HG03432 (cell line): Measurements from ENCODE around the gene IQCM.
"Not testable (repeated sequence)": the region's sequence is repeated elsewhere in the genome, so short reads cannot be mapped to it uniquely, and the experiment has no call there.

ENCODE experiments used
- ATAC-seq: cut with Tn5 transposase; IDR thresholded peaks from one replicate; pipeline ENCODE4 v1.9.1; 2021; ENCODE audit warnings: mild to moderate bottlenecking, moderate library complexity; ENCODE audit not compliant: unreplicated experiment

Gene IQCM

DNA sequence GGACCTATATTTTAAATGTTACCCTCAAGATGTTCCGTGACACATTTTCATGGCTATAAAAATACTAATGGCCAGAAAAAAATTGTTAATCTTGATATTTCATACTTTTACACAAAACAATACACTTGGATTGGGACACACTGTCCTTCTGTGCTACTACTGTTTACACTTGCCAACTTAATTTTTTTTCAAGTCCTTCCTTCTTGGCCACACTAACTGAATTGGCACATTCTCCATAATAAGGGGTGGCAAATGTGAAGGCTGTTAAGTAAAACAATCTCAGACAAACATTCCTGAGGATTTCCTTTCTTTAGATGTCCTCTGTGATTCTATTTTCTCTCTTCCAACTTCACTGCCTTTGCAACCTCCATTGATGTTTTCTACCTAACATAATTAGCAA lies 225.8 kb downstream of the IQCM start:
- ATAC-seq, result no peak

DNA sequence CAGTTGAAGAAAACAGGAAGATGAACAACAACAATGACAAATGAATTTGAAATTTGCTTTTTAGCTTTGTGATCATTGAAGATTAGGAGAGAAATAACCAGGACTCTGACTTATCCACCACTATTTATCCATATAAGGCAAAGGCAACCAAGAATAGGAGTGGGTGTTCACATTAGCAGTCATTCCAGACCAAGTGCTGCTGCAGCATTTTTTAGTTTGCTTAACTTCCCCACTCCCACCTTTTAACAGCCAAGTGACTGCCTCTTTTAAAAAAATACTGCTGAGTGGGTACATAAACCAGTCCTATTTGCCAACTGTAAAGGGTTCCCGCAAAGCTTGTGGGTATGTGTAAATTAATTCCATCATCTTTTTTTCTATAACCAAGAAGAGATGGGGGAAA lies 230.9 kb downstream of the IQCM start:
- ATAC-seq, result no peak

DNA sequence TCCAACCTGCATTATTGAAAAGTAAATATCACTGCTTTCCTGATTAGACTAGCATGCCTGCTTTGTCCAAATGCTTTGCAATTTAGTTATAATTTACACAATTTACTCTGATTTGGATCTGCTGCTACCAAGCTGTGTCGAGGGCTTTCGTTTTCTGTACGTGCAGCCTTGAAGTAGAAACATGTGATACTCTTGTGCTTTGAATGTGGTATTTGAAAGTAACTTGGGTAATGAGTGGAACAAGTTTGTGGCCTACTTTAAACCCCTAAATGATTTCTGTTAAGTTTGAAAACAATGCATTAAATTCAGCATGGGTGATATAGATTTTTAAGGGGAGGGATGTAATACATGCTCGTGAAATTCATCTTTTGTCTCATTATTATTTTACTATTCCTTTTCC lies 240.7 kb downstream of the IQCM start:
- ATAC-seq, result peak; percentile 95

DNA sequence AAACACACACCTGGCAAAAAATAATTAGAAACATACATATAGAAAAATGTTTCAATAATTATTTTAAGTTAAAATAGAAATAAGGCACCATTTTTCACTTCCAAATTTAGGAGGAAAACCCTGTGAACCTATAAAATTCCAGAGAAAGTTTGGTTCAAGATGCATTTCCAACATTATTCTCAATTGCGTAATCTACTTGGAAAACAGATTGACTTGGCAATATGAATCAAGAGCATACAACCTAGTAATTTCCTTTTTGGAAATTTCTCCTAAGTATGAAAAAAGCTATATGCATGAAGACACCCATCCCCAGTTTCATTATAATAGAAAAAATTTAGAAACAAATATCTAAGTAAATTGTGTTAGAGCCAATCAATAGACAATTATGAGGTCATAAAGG lies 242.9 kb downstream of the IQCM start:
- ATAC-seq, result no peak

DNA sequence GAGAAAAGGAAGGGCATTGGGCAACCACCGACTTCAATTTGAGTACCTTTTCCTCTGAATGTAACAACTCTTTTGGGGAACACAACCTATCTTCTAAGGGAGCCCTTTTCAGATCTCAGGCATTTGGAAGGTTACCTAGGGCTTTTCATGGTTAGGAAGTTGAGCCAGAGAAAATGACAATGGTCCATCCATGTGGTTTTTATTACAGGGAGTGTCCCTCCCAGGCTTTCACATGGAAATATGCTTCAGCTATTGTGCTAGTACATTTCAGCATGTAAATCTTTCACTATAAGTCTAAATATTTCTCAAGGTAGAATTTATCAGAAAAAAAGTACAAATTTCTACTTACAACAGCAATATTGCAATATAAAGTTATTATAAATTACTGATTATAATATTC lies 259.8 kb downstream of the IQCM start:
- no peak for ATAC-seq

DNA sequence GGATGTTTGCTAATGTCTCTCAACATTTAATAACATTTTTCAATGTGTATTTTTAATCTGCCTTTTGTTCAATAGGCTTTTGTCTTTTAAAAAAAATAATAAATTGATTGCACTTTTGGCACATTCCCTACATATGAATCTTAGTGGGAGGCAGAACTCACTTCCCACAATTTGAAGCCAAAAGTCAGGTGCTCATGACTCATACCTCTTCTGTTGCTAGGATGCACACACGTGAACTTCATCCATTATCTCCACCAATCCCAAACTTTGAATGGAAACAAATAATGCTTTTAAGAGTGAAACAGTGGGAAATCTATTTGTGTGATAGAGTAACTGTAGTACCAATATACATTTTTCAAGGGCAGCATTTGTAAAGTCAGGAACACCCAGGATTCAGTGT lies 260.5 kb downstream of the IQCM start:
- no peak for ATAC-seq

DNA sequence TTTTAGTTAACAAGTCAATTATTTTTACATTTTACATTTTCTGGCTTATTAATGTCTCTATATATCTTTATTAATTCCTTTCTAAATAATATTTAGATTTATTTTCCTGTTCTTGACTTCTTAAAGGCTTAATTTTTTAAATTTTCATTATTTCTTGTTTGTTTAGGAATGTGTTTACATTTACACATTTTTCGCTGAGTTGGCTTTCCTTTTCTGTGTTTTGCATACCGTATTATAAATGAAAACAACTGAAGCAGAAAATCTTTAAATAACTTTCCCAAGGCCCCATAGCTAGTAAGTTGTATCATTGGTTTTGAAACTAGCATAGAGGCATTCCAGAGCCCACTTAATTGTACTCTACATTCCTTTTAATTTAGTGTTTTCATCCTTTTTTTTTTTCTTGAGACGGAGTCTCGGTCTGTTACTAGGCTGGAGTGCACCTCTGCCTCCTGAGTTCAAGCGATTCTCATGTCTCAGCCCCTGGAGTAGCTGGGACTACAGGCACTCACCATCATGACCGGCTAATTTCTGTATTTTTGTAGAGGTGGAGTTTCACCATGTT lies 261.6 kb downstream of the IQCM start:
- ATAC-seq, result no peak

DNA sequence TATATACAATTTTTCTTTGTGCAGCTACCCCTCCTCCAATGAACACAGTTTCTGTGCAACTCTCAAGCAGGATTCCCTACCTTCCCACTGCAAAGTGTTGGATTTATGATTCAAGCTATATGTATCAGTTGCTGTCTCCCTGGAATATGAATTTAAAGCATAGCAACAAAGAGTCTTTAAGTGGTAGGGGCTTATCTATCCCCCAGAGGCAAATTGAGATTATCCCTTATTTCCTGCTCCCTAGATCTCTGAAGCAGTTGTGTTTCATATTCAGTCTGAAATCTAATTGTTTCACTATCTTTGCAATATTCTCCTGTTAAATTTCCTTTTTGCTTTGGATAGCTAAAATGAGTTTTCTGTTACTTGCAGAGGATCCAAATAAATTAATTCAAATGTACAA lies 263.0 kb downstream of the IQCM start:
- no peak for ATAC-seq

DNA sequence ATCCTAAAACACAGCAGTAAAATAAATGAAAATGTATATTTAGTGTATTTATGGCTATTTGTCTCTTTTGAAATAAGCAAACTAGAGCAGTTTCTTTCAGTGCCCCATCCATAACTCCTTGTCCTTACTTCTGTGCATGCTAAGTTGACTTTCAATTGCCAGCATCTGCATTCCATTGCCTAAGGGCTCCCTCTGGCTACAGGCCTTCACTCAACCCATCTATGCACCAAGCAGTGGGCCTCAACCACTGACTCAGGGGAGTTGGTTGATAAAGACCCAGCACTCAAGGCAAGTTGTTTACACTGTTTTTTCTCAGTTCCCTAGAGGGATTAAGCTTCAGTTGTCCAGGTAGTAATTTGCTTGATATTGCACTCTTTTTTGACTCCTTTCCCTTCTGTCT lies 265.7 kb downstream of the IQCM start:
- no peak for ATAC-seq

DNA sequence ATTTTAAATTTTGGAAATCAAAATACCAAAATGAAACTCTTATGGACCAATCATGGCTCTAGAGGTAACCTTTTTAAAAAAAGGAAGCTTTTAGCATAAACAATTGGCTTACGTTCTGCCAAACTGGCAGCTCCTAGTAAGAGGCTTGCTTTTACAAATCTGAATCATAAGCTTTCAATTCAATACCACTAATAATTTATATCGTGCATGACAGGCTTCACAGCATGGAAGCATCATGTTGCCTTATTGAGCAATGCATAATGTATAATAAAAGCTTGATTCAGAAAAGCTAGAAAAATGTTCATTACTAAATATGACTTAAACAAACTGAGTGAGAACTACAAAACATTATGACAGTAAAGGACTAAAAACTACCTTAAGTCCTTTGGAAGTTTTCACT lies 280.9 kb downstream of the IQCM start:
- ATAC-seq, result no peak

DNA sequence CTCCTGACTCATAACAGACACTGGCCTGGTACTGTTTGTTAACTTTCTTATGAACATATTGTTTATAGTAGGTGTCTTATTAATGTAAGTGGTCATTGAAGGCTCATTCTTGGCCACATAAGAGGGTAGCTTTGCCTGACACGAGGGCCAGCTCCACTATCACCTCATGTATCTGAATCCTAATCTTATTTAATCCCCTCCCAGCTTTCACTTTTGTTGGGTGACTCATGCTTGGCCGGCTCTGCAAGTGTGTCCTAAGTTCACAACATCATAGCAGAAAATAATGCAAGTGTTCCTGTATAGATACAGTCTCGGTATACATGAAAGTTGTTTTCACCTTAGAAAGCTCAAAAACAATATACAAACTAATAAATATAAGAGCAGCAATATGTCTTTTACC lies 283.8 kb downstream of the IQCM start:
- ATAC-seq, result no peak

DNA sequence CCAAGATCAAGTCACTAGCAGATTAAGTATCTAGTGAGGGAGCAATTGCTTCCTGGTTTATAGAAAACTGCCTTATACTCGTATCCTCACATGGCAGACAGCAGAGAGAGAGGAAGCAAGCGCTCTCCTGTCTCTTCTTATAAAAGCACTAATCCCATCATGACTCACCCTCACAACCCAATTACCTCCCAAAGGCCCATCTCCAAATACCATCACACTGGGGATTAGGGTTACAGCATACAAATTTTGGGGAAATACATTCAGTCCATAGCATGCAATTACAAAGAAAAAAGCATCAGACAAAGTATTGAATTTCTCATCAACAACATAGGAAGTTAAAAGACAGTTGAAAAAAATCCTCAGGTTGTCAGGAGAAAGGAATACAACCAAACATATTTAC lies 292.6 kb downstream of the IQCM start:
- ATAC-seq, result no peak

DNA sequence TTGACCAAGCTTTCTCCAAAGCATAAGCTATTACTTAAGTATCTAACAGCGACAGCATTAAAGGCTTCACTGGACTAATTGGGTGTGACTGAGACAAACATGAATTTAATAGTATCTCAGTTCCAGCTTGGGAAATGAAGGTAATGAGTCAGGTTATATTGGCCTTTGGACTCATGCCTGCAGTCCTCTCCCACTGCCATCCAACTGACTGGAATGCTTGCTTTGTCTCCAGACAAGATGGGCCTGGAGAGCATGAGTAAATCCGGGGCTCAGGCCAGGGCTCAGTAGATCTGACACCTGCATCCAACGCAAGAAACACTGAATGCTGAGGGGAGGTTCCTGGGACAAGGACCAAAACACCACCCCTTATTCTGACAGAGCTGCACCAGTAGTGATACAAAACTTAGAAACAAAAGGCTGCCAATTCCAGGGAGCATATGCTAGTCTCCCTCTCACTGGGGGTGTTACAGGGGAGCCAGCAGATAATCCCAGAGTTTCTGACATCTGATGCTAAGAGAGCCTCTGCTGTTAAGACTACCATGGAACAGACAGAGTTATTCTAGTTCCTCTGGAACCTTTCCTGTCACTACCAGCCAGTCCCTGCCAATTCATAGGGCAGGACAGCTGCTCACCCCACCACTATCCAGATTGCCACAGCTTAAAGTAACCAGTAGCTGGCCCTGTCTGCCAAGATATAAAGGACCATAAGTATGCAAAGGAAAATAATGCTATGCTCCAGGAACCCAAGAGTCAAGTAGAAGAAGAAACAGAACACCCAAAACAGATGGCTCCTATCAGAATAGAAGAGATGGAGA lies 293.8 kb downstream of the IQCM start:
- ATAC-seq, result no peak

DNA sequence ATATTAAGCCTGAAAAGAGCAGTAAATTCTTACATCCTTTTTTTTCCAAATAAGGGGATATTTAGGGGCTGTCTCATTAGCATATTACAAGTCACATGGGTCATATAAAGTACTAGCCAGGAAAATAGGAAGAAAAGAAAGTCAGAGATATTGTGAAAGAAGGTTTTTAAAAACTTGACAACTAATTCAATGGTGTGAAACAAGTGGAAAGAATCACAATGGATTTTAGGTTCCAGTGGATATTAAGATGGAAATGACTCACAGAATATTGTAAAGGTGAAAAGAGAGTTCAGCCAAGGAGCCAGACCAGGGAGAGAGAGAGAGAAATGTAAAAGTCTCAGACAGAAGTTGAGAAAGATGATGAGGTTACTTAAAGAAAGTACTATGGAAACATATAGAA lies 297.2 kb downstream of the IQCM start:
- ATAC-seq, result no peak

DNA sequence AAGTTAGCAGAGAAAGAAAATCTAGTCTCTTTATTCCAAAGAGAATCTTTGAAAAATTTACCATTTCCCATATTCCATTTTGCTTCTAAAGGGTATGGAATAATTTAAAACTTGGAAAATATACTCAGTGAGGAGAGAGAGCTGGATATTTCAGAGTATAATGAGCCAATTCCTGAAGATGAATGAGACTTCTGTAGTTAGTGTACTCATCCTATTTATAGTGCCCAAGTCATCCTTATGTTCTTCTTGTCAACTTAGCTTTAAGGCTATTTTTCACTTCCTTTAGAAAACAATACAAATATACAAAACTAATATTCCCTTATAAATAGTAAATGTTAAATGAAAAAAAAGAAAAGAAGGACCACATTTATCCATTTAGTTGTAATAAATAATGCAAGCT lies 302.6 kb downstream of the IQCM start:
- ATAC-seq, result no peak

DNA sequence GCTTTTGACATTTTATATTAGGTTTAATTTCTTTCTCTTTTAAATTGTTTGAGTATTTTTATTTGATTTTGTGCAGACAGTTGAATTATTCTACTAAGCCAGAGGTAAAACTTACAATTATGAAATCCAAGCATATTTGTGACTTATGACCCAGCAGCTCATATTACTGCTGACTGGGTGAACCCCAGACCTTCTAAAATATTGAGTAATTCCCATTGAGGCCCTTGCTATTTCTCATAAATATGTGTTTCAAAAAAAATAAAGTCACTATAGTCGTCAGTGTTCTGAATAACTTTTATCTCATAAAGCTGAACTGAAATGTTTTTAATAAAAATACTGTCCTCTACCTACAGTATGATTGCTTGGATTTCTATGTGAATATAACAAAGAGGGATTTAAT lies 303.1 kb downstream of the IQCM start:
- no peak for ATAC-seq

DNA sequence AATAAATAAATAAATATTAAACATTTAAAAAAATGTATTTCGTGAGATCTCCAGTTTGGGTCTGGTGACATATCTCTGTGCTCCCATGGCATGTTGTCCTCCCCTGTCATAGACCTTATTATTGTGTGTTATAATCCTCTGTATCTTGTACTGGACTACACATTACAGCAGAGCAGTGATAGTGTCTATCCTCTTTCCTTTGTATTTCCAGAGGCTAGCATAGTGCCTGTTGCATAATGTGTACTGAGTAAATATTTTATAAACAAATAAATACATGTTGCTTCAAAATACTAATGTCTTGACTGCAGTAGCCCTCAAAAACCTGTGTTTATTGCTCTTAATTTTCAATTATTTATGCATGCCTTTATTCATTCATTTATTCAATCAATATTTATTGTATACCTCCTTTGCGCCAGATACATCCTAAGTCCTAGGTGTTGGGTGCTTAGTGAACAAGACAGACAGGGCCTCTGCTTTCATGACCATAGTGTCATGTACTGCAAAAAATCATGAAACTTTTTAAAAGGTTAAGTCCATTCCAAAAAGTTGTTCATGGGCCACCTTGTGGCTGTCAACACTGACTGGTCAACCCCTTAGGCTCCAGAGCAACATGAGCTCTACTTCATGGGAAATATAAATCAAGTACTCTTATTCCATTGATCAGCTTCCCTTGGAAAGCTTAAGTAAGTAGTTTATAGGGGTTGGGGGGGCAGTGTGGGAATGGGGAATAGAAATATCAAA lies 303.9 kb downstream of the IQCM start:
- no peak for ATAC-seq

DNA sequence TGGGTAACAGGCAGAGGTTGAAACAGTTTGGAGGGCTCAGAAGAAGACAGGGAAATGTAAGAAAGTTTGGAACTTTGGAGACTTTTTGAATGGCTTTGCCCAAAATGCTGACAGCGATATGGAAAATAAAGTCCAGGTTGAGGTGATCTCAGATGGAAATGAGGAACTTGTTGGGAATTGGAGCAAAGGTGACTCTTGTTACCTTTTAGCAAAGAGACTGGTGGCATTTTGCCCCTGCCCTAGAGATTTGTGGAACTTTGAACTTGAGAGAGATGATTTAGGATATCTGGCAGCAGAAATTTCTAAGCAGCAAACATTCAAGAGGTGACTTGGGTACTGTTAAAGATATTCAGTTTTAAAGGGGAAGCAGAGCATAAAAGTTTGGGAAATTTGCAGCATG lies 308.3 kb downstream of the IQCM start:
- ATAC-seq, result not testable (repeated sequence)

DNA sequence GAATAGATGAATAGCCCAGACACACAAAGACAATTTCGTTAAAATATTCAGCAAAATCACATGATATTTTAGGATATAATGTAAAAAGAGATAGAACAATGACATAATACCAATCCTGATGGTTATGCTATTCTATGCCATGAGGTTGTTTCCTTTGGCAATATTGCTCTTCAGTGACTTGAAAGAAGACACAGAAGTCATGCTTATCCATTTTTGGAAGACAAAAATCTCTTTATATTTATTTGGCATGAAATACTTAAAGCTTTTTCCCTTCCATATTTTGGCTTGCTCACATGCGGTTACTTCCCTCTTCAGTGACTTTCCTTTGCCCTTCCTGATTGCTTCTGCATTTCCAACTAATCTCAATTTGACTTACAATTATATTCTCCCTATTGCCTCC lies 314.8 kb downstream of the IQCM start:
- no peak for ATAC-seq

DNA sequence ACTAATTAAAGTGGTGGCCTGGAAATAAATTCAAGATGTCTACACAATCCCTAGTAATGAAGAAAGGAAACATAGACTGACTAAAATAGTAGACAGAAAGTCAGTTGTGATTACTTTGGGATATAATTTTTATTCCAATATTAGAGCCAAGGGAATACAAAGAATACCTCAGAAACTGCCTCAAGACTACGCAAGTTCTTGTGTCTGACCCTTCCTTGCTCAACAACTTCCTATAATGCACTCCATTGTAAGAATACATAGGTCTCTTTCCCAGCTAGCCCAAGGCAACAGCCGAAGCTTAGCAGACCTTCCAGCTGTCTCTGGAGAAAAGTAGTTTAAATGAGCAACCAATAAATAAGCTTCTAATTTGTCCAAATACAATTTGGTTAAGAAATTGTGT lies 315.9 kb downstream of the IQCM start:
- no peak for ATAC-seq

DNA sequence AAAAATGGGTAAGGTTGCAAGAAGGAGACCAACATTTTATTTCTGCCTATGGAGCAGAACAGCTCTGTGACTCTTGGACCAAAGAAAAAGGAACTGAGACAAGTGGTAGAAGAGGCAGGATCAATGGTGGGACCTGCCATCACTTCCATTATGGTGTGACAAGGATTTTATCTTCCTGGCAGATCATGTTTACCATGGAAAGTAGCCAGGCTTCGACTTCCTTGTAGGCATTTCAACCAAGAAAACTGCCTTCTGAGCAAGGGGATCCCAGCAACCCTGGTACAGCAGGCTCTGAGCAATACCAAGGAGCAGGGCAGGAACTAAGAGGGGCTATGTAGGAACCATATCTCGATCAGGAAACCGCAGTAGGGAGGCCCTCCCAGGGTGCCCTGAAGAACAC lies 317.4 kb downstream of the IQCM start:
- no peak for ATAC-seq

DNA sequence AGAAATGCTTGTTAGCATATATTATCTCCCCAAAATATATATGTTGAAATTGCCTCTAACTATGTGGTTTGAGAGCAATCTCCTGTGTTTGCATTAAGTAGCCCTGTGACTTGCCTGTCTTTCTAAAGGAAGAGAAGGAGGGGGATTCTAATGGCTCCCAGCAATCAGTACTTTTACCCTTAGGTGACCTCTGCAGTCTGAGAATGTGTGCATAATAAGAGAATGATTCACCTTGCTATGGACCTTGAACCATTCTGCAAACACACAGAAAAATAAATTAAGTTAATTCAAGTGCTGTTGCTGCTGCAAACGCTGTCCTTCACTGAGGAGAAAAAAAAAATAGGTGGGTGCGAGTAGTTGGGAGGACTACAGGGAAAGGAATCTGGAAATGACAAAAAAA lies 322.2 kb downstream of the IQCM start:
- ATAC-seq, result no peak
